Fibroblast of lung (primary cell): ENCODE results near the gene BLOC1S6.

Source experiments
- EZH2 ChIP-seq: IDR thresholded peaks from 2 replicates; pipeline ENCODE4 v1.5.1; 2012; ENCODE audit warnings: low read length, control low read depth, mild to moderate bottlenecking; ENCODE audit errors: missing control alignments
- TF ChIP-seq, protein P1 (sequence below), 2 donors: IDR thresholded peaks in 1 of 2; conservative IDR thresholded peaks in 1 of 2; 1 replicate in 1 of 2; 2 replicates in 1 of 2; pipeline ENCODE4 v1.5.1; 2011 to 2012; ENCODE audit warnings: low read length in 2 of 2, control low read depth in 1 of 2, inconsistent platforms in 1 of 2, low read depth in 1 of 2, mild to moderate bottlenecking in 1 of 2

- TF ChIP-seq, protein P1, sequence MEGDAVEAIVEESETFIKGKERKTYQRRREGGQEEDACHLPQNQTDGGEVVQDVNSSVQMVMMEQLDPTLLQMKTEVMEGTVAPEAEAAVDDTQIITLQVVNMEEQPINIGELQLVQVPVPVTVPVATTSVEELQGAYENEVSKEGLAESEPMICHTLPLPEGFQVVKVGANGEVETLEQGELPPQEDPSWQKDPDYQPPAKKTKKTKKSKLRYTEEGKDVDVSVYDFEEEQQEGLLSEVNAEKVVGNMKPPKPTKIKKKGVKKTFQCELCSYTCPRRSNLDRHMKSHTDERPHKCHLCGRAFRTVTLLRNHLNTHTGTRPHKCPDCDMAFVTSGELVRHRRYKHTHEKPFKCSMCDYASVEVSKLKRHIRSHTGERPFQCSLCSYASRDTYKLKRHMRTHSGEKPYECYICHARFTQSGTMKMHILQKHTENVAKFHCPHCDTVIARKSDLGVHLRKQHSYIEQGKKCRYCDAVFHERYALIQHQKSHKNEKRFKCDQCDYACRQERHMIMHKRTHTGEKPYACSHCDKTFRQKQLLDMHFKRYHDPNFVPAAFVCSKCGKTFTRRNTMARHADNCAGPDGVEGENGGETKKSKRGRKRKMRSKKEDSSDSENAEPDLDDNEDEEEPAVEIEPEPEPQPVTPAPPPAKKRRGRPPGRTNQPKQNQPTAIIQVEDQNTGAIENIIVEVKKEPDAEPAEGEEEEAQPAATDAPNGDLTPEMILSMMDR (conservative IDR thresholded peaks at IDR 0.05 in 1 of 2, IDR thresholded peaks at IDR 0.05 in 1 of 2; ENCODE audit: low read depth in 1 of 2, low read length in 2 of 2), result no peak
- TF ChIP-seq EZH2, result no peak
These were observed 48.6 kb downstream of the BLOC1S6 start for GRCh38 chr15:45635763-45636292.
